ENCODE measurements around the gene TFAP2D. TPM values are rescaled to one million over a fixed set of nuclear protein-coding genes. Genes with fewer than 3 reads are reported as not detected.

Gene TFAP2D
- total RNA-seq, 2 experiments from 2014 or later, result not detected

- Mint-ChIP-seq H3K27ac (no peak overlapping the region), H3K27me3 (no peaks in the 10 kb centered on the region), H3K4me1 (no peaks in the 10 kb centered on the region), H3K36me3 (no peaks in the 10 kb centered on the region), H3K9me3 (ENCODE audit: low read depth) (no peaks in the 10 kb centered on the region), H3K4me3 (no peak overlapping the region)
- CTCF ChIA-PET, result no interaction called here
- ATAC-seq (no peak), DNase-seq (no peak)
Observed at GRCh38 chr6:50744976-50745375, 31.6 kb downstream of the TFAP2D start.

- Mint-ChIP-seq H3K9me3 (ENCODE audit: low read depth) (no peaks in the 10 kb centered on the region), H3K27ac (no peak overlapping the region), H3K4me1 (no peaks in the 10 kb centered on the region), H3K4me3 (no peak overlapping the region), H3K36me3 (no peaks in the 10 kb centered on the region), H3K27me3 (no peaks in the 10 kb centered on the region)
- ATAC-seq, result no peak
- DNase-seq, result no peak
- CTCF ChIA-PET, result no interaction called here
Observed at GRCh38 chr6:50762798-50763197, 49.5 kb downstream of the TFAP2D start.

DNA sequence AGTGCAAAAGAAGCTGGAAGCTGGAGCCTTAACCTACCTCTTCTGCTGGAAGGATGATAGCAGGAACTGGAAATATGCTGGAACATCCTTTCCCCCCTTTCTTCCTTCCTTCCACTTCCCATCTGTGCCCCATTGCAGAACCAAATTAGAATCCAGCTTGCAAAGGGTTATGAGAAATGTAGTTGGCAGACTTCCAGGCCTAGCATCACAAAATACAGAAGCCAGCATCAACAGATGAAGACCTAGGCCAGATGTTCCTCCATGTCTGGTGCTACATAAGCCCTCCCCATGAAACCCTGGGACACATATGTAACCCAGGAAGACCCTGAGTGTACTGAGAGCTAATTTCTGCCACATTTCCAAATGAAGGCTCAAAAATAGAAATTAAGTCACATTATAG is 65.4 kb downstream of the TFAP2D start:
- Mint-ChIP-seq H3K4me1 (no peaks in the 10 kb centered on the region), H3K27ac (no peak overlapping the region), H3K36me3 (no peaks in the 10 kb centered on the region), H3K4me3 (no peak overlapping the region), H3K9me3 (ENCODE audit: low read depth) (no peaks in the 10 kb centered on the region), H3K27me3 (no peaks in the 10 kb centered on the region)
- CTCF ChIA-PET, result no interaction called here
- DNase-seq (no peak), ATAC-seq (no peak)

DNA sequence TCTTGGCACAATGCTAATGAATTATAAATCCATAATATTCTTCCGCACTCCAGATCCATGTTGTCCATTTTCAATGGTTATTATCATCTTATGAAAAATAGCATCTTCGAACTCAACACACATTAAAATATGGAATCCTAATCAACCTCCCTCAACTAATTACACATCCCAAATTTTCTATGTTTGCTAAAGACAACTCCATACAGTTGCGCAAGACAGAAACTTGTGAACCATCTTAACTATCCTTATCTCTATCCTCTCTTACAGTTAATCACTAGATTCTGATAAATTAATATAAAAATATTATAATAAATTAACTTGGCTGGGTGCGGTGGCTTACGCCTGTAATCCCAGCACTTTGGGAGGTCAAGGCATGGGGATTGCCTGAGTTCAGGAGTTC is 67.1 kb downstream of the TFAP2D start:
- CTCF ChIA-PET, result no interaction called here
- Mint-ChIP-seq H3K9me3 (ENCODE audit: low read depth) (no peaks in the 10 kb centered on the region), H3K4me1 (no peaks in the 10 kb centered on the region), H3K27ac (no peak overlapping the region), H3K4me3 (no peak overlapping the region), H3K27me3 (no peaks in the 10 kb centered on the region), H3K36me3 (no peaks in the 10 kb centered on the region)
- ATAC-seq, result no peak
- no peak for DNase-seq

DNA sequence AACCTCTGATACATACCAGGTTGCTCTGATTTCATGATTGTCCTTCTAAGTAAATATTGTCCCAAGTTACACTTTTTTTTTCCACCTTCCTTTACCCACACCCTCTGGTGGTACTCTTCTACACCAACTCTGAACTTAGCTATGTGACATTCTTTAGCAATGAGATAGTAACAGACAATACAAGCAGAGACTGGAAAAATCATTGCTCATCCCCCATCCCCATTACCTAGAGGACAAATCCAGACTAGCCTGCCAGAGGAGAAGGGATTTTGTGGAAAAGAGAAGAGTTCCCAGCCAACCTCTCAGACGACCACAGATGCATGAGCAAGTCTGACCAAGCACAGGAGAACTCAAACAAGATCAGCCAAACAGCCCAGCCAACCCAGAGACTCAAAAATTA is 72.6 kb downstream of the TFAP2D start:
- Mint-ChIP-seq H3K27ac (no peak overlapping the region), H3K27me3 (no peaks in the 10 kb centered on the region), H3K4me1 (no peaks in the 10 kb centered on the region), H3K36me3 (no peaks in the 10 kb centered on the region), H3K9me3 (ENCODE audit: low read depth) (no peaks in the 10 kb centered on the region), H3K4me3 (no peak overlapping the region)
- ATAC-seq (no peak), DNase-seq (no peak)
- CTCF ChIA-PET, result no interaction called here

GRCh38 chr6:50791900-50792508 is 78.7 kb downstream of the TFAP2D start:
- Mint-ChIP-seq H3K27me3 (no peaks in the 10 kb centered on the region), H3K27ac (no peak overlapping the region), H3K4me1 (no peaks in the 10 kb centered on the region), H3K4me3 (no peak overlapping the region), H3K36me3 (no peaks in the 10 kb centered on the region), H3K9me3 (ENCODE audit: low read depth) (no peaks in the 10 kb centered on the region)
- DNase-seq (no peak), ATAC-seq (no peak)
- CTCF ChIA-PET, result no interaction called here

GRCh38 chr6:50792771-50793170 is 79.4 kb downstream of the TFAP2D start:
- Mint-ChIP-seq H3K9me3 (ENCODE audit: low read depth) (no peaks in the 10 kb centered on the region), H3K4me1 (no peaks in the 10 kb centered on the region), H3K27ac (no peak overlapping the region), H3K4me3 (no peak overlapping the region), H3K36me3 (no peaks in the 10 kb centered on the region), H3K27me3 (no peaks in the 10 kb centered on the region)
- ATAC-seq (no peak), DNase-seq (no peak)
- CTCF ChIA-PET, result no interaction called here

GRCh38 chr6:50795574-50795973 is 82.2 kb downstream of the TFAP2D start:
- H3K36me3 Mint-ChIP-seq, result no peaks in the 10 kb centered on the region
- DNase-seq (no peak), ATAC-seq (no peak)
- no peaks in the 10 kb centered on the region for H3K4me1 Mint-ChIP-seq
- H3K27me3 Mint-ChIP-seq, result no peaks in the 10 kb centered on the region
- H3K27ac Mint-ChIP-seq, result no peak overlapping the region
- no peak overlapping the region for H3K4me3 Mint-ChIP-seq
- CTCF ChIA-PET, result no interaction called here
- no peaks in the 10 kb centered on the region for H3K9me3 Mint-ChIP-seq (ENCODE audit: low read depth)

DNA sequence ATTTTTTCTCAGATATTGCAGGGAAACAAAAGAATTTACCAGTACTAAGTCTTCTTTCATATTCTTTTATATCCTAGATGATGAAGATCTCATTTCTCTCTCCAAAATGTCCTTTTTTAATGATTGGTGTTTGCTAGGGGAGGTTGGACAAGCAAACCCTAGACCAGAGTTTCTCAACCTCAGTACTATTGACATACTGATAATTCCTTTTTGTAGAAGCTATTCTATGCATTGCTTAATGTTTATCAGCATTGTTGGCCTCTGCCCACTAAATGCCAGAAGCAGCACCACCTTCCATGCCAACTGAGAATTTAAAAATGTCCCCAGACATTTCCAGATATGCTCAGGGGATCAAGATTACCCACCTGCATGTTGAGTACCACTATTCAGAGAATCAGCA is 91.0 kb downstream of the TFAP2D start:
- CTCF ChIA-PET, result no interaction called here
- H3K36me3 Mint-ChIP-seq, result no peaks in the 10 kb centered on the region
- H3K27me3 Mint-ChIP-seq, result no peaks in the 10 kb centered on the region
- no peaks in the 10 kb centered on the region for H3K4me1 Mint-ChIP-seq
- no peaks in the 10 kb centered on the region for H3K9me3 Mint-ChIP-seq (ENCODE audit: low read depth)
- no peak for ATAC-seq
- H3K27ac Mint-ChIP-seq, result no peak overlapping the region
- no peak overlapping the region for H3K4me3 Mint-ChIP-seq
- DNase-seq, result no peak

GRCh38 chr6:50807035-50807434 is 93.7 kb downstream of the TFAP2D start:
- Mint-ChIP-seq H3K36me3 (no peaks in the 10 kb centered on the region), H3K4me1 (no peaks in the 10 kb centered on the region), H3K4me3 (no peak overlapping the region), H3K27ac (no peak overlapping the region), H3K9me3 (ENCODE audit: low read depth) (no peaks in the 10 kb centered on the region), H3K27me3 (no peaks in the 10 kb centered on the region)
- no peak for DNase-seq
- CTCF ChIA-PET, result no interaction called here
- no peak for ATAC-seq

- Mint-ChIP-seq H3K4me1 (peaks cover 10% of the 10 kb centered on the region), H3K27me3 (peaks cover 46% of the 10 kb centered on the region), H3K27ac (no peak overlapping the region), H3K36me3 (no peaks in the 10 kb centered on the region), H3K9me3 (ENCODE audit: low read depth) (no peaks in the 10 kb centered on the region), H3K4me3 (peak overlapping the region; percentile 76)
- DNase-seq, result no peak
- ATAC-seq, result no peak
- CTCF ChIA-PET, result interaction anchor here (0.9 to 1.0 kb wide), 2 partner anchors 18 to 30 kb away, joined by 3 to 5 read pairs; no protein-coding TSS in a partner anchor
Observed at GRCh38 chr6:50815436-50816114, 102.2 kb downstream of the TFAP2D start.

GRCh38 chr6:50816115-50816675 is 102.9 kb downstream of the TFAP2D start:
- CTCF ChIA-PET, result interaction anchor here (0.9 to 1.0 kb wide), 2 partner anchors 17 to 29 kb away, joined by 3 to 5 read pairs; no protein-coding TSS in a partner anchor
- Mint-ChIP-seq H3K27ac (no peak overlapping the region), H3K36me3 (no peaks in the 10 kb centered on the region)

DNA sequence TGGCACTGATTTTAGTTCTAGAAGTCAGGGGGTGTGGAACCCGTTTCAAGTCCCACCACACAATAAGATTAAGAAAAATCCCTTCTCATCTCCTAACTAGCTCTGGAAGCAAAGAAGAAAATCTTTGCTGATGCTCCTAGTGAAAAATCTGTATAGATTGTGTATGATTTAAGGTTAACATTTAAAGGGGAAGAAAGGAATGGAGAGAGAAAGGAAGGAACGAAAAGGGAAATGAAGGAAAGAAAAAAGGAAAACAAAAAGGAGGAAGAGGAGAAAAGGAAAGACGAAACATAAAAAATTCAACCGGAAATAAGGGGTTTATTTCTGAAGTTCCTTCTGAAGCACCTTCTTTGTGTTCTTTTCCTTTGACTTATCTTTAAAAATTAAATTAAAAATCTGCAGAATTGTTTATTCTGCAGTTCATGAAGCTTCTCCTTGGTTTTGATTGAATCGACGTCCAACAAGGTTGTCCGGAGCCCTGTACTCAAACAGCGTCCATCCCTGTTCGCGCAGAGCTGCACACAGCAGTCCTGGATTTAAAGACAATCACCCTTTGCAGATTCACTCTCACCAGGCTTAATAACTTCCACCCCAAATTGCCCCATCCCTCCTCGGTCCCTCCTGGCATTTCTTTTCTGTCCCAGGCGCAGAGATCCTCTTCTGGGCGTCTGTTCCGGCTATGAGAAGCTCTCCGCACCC is 103.8 kb downstream of the TFAP2D start:
- DNase-seq (no peak), ATAC-seq (no peak)
- no peak overlapping the region for H3K4me3 Mint-ChIP-seq
- H3K36me3 Mint-ChIP-seq, result no peaks in the 10 kb centered on the region
- peaks cover 60% of the 10 kb centered on the region for H3K27me3 Mint-ChIP-seq
- H3K9me3 Mint-ChIP-seq (ENCODE audit: low read depth), result no peaks in the 10 kb centered on the region
- no peak overlapping the region for H3K27ac Mint-ChIP-seq
- peaks cover 10% of the 10 kb centered on the region for H3K4me1 Mint-ChIP-seq
- CTCF ChIA-PET, result no interaction called here

More at GRCh38 chr6:50816115-50816675, 102.9 kb downstream of the TFAP2D start:
- peaks cover 10% of the 10 kb centered on the region for H3K4me1 Mint-ChIP-seq
- H3K9me3 Mint-ChIP-seq (ENCODE audit: low read depth), result no peaks in the 10 kb centered on the region
- ATAC-seq (no peak), DNase-seq (peak; percentile 73)
- H3K4me3 Mint-ChIP-seq, result peak overlapping the region; percentile 76
- peaks cover 52% of the 10 kb centered on the region for H3K27me3 Mint-ChIP-seq

GRCh38 chr6:50817646-50817950 is 104.3 kb downstream of the TFAP2D start:
- Mint-ChIP-seq H3K27ac (no peak overlapping the region), H3K36me3 (no peaks in the 10 kb centered on the region), H3K4me1 (peaks cover 10% of the 10 kb centered on the region), H3K27me3 (peaks cover 65% of the 10 kb centered on the region), H3K4me3 (no peak overlapping the region), H3K9me3 (ENCODE audit: low read depth) (no peaks in the 10 kb centered on the region)
- CTCF ChIA-PET, result no interaction called here
- DNase-seq (no peak), ATAC-seq (no peak)
